Measurements from ENCODE around the gene LPP.

DNA sequence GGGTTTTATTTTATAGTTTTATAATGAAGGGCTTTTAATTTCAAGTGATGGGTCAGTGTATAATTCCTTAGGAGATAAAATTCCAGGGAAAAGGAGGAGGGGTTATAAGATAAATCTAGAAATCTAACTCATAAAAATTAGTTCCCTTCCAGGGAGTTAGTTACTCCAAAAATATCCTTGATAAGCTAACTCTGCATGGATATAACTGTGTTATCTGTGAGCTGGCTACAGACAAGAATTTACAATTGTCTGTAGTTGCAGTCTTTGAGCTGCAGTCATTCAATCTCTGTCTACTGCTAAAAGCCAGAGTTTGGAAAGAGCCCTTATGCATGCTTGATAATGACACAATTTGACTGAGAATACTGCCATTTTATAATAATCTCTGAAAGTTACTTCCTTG, 585.6 kb downstream of the LPP start:
- TF ChIP-seq CEBPB (IDR thresholded peaks at IDR 0.05; ENCODE audit: low read depth), result no peak
- no peak for TF ChIP-seq POLR2A (IDR thresholded peaks at IDR 0.05; ENCODE audit: borderline replicate concordance, extremely low read depth, insufficient read depth, insufficient read length)
- no peak for TF ChIP-seq CTCF (IDR thresholded peaks at IDR 0.05 in 2 of 3, conservative IDR thresholded peaks at IDR 0.05 in 1 of 3; ENCODE audit: borderline replicate concordance in 1 of 3, insufficient read depth in 1 of 3, low read depth in 2 of 3, low read length in 2 of 3)
- no peak for TF ChIP-seq EZH2 (IDR thresholded peaks at IDR 0.05)
- TF ChIP-seq SIN3A (IDR thresholded peaks at IDR 0.05; ENCODE audit: low read depth), result no peak
- TF ChIP-seq POLR2AphosphoS5 (IDR thresholded peaks at IDR 0.05; ENCODE audit: low read depth, low read length), result no peak
- no peak for TF ChIP-seq SP1 (IDR thresholded peaks at IDR 0.05; ENCODE audit: low read depth)
